AG08395 (cell line): ENCODE data around the gene GAL3ST1.
"Not testable (repeated sequence)": the region's sequence is repeated elsewhere in the genome, so short reads cannot be mapped to it uniquely, and the experiment has no call there.

Source experiments
- DNase-seq: peaks from one replicate; pipeline ENCODE4 v3.0.0; 2012; ENCODE audit warnings: mixed read lengths, low spot score

The GAL3ST1 gene

GRCh38 chr22:30564761-30565119 lies 9.7 kb downstream of the GAL3ST1 start:
- DNase-seq, result no peak

- no peak for DNase-seq
These were observed 10.3 kb downstream of the GAL3ST1 start for GRCh38 chr22:30564045-30564760.

- DNase-seq, result no peak
These were observed 12.1 kb downstream of the GAL3ST1 start for GRCh38 chr22:30562366-30562765.

- no peak for DNase-seq
These were observed 12.9 kb downstream of the GAL3ST1 start for GRCh38 chr22:30561402-30562189.

GRCh38 chr22:30560643-30561202 lies 13.7 kb downstream of the GAL3ST1 start:
- not testable (repeated sequence) for DNase-seq

- DNase-seq, result no peak
These were observed 14.6 kb downstream of the GAL3ST1 start for GRCh38 chr22:30559889-30560288.

- DNase-seq, result no peak
These were observed 17.2 kb downstream of the GAL3ST1 start for GRCh38 chr22:30557243-30557642.

GRCh38 chr22:30556388-30556787 lies 18.1 kb downstream of the GAL3ST1 start:
- DNase-seq, result no peak

GRCh38 chr22:30555282-30556210 lies 18.9 kb downstream of the GAL3ST1 start:
- DNase-seq, result no peak

GRCh38 chr22:30553971-30554370 lies 20.5 kb downstream of the GAL3ST1 start:
- DNase-seq, result no peak

- DNase-seq, result no peak
These were observed 21.7 kb downstream of the GAL3ST1 start for GRCh38 chr22:30552719-30553118.

GRCh38 chr22:30551813-30552212 lies 22.7 kb downstream of the GAL3ST1 start:
- DNase-seq, result not testable (repeated sequence)

- no peak for DNase-seq
These were observed 27.3 kb downstream of the GAL3ST1 start for GRCh38 chr22:30547188-30547587.

GRCh38 chr22:30546616-30547015 lies 27.8 kb downstream of the GAL3ST1 start, which contains the start of gene SEC14L6:
TSS of gene SEC14L6 (minus strand) at chr22:30546741. CDS start at chr22:30546682, 59 bp downstream.
- DNase-seq, result no peak

- DNase-seq, result no peak
These were observed 31.7 kb downstream of the GAL3ST1 start for GRCh38 chr22:30542811-30543188.

- DNase-seq, result no peak
These were observed 32.3 kb downstream of the GAL3ST1 start for GRCh38 chr22:30541961-30542810.

GRCh38 chr22:30541511-30541910 lies 33.0 kb downstream of the GAL3ST1 start:
- DNase-seq, result not testable (repeated sequence)

- no peak for DNase-seq
These were observed 35.1 kb downstream of the GAL3ST1 start for GRCh38 chr22:30539368-30539767.

GRCh38 chr22:30538280-30538679 lies 36.2 kb downstream of the GAL3ST1 start:
- peak; percentile 26 for DNase-seq

GRCh38 chr22:30537083-30537731 lies 37.3 kb downstream of the GAL3ST1 start:
- DNase-seq, result no peak
